HepG2 (cell line): ENCODE results near the gene SERPINE2. TPM values are rescaled to one million over a fixed set of nuclear protein-coding genes. Genes with fewer than 3 reads are reported as not detected.

Experiments used
- ATAC-seq: fragments of 200-7000 bp; cut with Tn5 transposase; 3 replicates; pipeline ENCODE4 v1.9.1; 2020; ENCODE audit warnings: mild to moderate bottlenecking, moderate library complexity
- BruUV-seq: library from RNA; stranded (reverse); fragments of 400-500 nt; replicated peaks from 2 replicates; lab custom pipeline; 2021; lab: Mats Ljungman, UMichigan
- CTCF ChIA-PET: fragments of 300-600 bp; formaldehyde crosslinking; extraction: SDS; loops from one replicate; lab custom pipeline; 2021; ENCODE audit warnings: low total read pairs, inconsistent platforms, low intra/inter-chr PET ratio; lab: Yijun Ruan, JAX
- POLR2A ChIA-PET: fragments of 350-600 bp; sonication (Branson Sonifier 250); formaldehyde crosslinking; loops from one replicate; lab custom pipeline; 2020; ENCODE audit warnings: antibody characterized with exemption, inconsistent platforms; lab: Yijun Ruan, JAX
- DNase-seq: peaks from one replicate; pipeline ENCODE4 v3.0.0-alpha.2; 2015; ENCODE audit warnings: low spot score
- FAIRE-seq: peaks from 3 replicates; lab custom pipeline; 2011; peaks lifted over from hg19 to GRCh38; lab: Jason Lieb, UNC
- H2AFZ ChIP-seq: one replicate; pipeline ENCODE4 v1.6.1; 2011; ENCODE audit warnings: low read length, inconsistent platforms
- H3K27ac ChIP-seq: fragments of 300-600 bp; 3 replicates; pipeline ENCODE4 v1.8.0; 2011; ENCODE audit warnings: mixed run types, mild to moderate bottlenecking, mixed read lengths, low read length, inconsistent platforms; ENCODE audit not compliant: insufficient read depth; ENCODE audit errors: extremely low read length
- H3K27me3 ChIP-seq, 2 experiments: fragments of 200-600 bp in 1 of 2; 2 replicates in 1 of 2; 3 replicates in 1 of 2; pipeline versions ENCODE4 v1.6.0 to v1.8.0; 2011; ENCODE audit warnings: low read length in 2 of 2, mild to moderate bottlenecking in 2 of 2, moderate library complexity in 2 of 2, inconsistent platforms in 1 of 2; ENCODE audit not compliant: insufficient read depth in 2 of 2, control insufficient read depth in 1 of 2
- H3K36me3 ChIP-seq, 2 experiments: fragments of 200-600 bp in 1 of 2; replicated peaks in 1 of 2; 2 replicates in 1 of 2; 3 replicates in 1 of 2; pipeline versions ENCODE4 v1.5.1 to v1.8.0; 2011; ENCODE audit warnings: low read length in 2 of 2, inconsistent platforms in 1 of 2; ENCODE audit not compliant: insufficient read depth in 2 of 2, control insufficient read depth in 1 of 2
- H3K4me1 ChIP-seq: 2 replicates; pipeline ENCODE4 v1.5.1; 2012; ENCODE audit warnings: low read length, inconsistent platforms; ENCODE audit not compliant: insufficient read depth
- H3K4me2 ChIP-seq: 2 replicates; pipeline ENCODE4 v1.6.0; 2011; ENCODE audit warnings: low read depth, low read length, inconsistent platforms
- H3K4me3 ChIP-seq, 3 experiments: fragments of 200-600 bp in 1 of 3; sonication (generic), shearing (Covaris generic) in 1 of 3; replicated peaks in 1 of 3; 2 replicates each; pipeline ENCODE4 v1.5.1; 2011 to 2016; ENCODE audit warnings: low read length in 3 of 3, inconsistent platforms in 2 of 3, low read depth in 2 of 3, mild to moderate bottlenecking in 2 of 3, control low read depth in 1 of 3, mixed read lengths in 1 of 3; ENCODE audit not compliant: insufficient read depth in 1 of 3
- H3K79me2 ChIP-seq: one replicate; pipeline ENCODE4 v1.6.1; 2011; ENCODE audit warnings: low read length, inconsistent platforms; ENCODE audit not compliant: insufficient read depth
- H3K9ac ChIP-seq: 2 replicates; pipeline ENCODE4 v1.6.0; 2011; ENCODE audit warnings: mild to moderate bottlenecking, low read depth, low read length, inconsistent platforms; ENCODE audit not compliant: insufficient read depth
- H3K9me3 ChIP-seq: 2 replicates; pipeline ENCODE4 v1.5.1; 2012; ENCODE audit warnings: mild to moderate bottlenecking, low read length
- H4K20me1 ChIP-seq: 2 replicates; pipeline ENCODE4 v1.6.0; 2011; ENCODE audit warnings: inconsistent platforms, mild to moderate bottlenecking, low read length, moderate library complexity; ENCODE audit not compliant: insufficient read depth
- ELF3 ChIP-seq: IDR thresholded peaks from 2 replicates; pipeline ENCODE4 v1.6.1; 2016; ENCODE audit warnings: missing genetic modification reagents, missing compliant biosample characterization
- MLLT10 ChIP-seq: sonication (generic); formaldehyde crosslinking; IDR thresholded peaks from 2 replicates; pipeline ENCODE4 v1.4.0; 2020; ENCODE audit warnings: missing genetic modification reagents
- MZF1 ChIP-seq: sonication (generic); formaldehyde crosslinking; IDR thresholded peaks from 2 replicates; pipeline ENCODE4 v1.8.1; 2023; ENCODE audit warnings: mild to moderate bottlenecking, missing genetic modification reagents, borderline replicate concordance
- NCOR1 ChIP-seq: fragments of 200-600 bp; sonication (generic); IDR thresholded peaks from 2 replicates; pipeline ENCODE4 v1.7.0; 2017; ENCODE audit warnings: antibody characterized with exemption, low read length, borderline replicate concordance
- POLR2G ChIP-seq: fragments of 200-400 bp; formaldehyde crosslinking; IDR thresholded peaks from 2 replicates; pipeline ENCODE4 v1.6.1; 2018; ENCODE audit warnings: mild to moderate bottlenecking, low read depth, low read length, moderate library complexity
- REXO4 ChIP-seq: sonication (generic); formaldehyde crosslinking; IDR thresholded peaks from 2 replicates; pipeline ENCODE4 v1.8.0; 2022; ENCODE audit warnings: missing genetic modification reagents, mild to moderate bottlenecking, borderline replicate concordance
- SP140L ChIP-seq: sonication (generic); formaldehyde crosslinking; IDR thresholded peaks from 2 replicates; pipeline ENCODE4 v1.4.0; 2020; ENCODE audit warnings: missing genetic modification reagents, borderline replicate concordance
- TOPORS ChIP-seq: sonication (generic); formaldehyde crosslinking; IDR thresholded peaks from 2 replicates; pipeline ENCODE4 v1.8.0; 2023; ENCODE audit warnings: mild to moderate bottlenecking, missing genetic modification reagents
- WIZ ChIP-seq: sonication (generic); formaldehyde crosslinking; IDR thresholded peaks from 2 replicates; pipeline ENCODE4 v1.5.1; 2020; ENCODE audit warnings: mild to moderate bottlenecking, missing genetic modification reagents
- ZFP90 ChIP-seq: sonication (generic); formaldehyde crosslinking; IDR thresholded peaks from 2 replicates; pipeline ENCODE4 v1.8.0; 2022; ENCODE audit warnings: missing genetic modification reagents, mild to moderate bottlenecking, inconsistent platforms, borderline replicate concordance
- ZNF597 ChIP-seq: sonication (generic); formaldehyde crosslinking; IDR thresholded peaks from 2 replicates; pipeline ENCODE4 v1.5.0; 2020; ENCODE audit warnings: missing genetic modification reagents
- ZNF746 ChIP-seq: sonication (generic); formaldehyde crosslinking; IDR thresholded peaks from 2 replicates; pipeline ENCODE4 v1.8.0; 2022; ENCODE audit warnings: mild to moderate bottlenecking, missing genetic modification reagents
- ZNF777 ChIP-seq: sonication (generic); formaldehyde crosslinking; IDR thresholded peaks from 2 replicates; pipeline ENCODE4 v1.4.0; 2020; ENCODE audit warnings: missing genetic modification reagents
- ZZZ3 ChIP-seq: sonication (generic); formaldehyde crosslinking; IDR thresholded peaks from 2 replicates; pipeline ENCODE4 v1.4.0; 2020; ENCODE audit warnings: missing genetic modification reagents, mild to moderate bottlenecking, borderline replicate concordance
- WGBS: methylation state at CpG from one replicate; pipeline ENCODE4 v1.1.6; 2017; ENCODE audit warnings: low lambda C conversion rate; 5-methylcytosine and 5-hydroxymethylcytosine counted together
- in situ Hi-C: cut with HindIII; loops from 2 replicates; pipeline ENCODE4 v1.10.0; 2017; ENCODE audit warnings: low pct_unique_long_range_greater_than_20kb; ENCODE audit not compliant: extremely low pct_ligation_motif_present
- intact Hi-C: fragments of 100-400 bp; cut with micrococcal nuclease; formaldehyde crosslinking; loops from one replicate; pipeline ENCODE4 v1.10.0; 2022; ENCODE audit not compliant: unreplicated experiment
- polyA plus RNA-seq, 8 experiments: library from polyadenylated mRNA; depleted of rRNA in 3 of 8; stranded (reverse) in 7 of 8; unstranded in 1 of 8; fragments of >200 nt; fragmentation: Illumina TruSeq in 4 of 8; extraction: Trizol in 4 of 8; gene quantifications; 2 replicates each; pipeline versions ENCODE4 v1.2.1 to v1.2.3, GENCODE V29; 2011 to 2016; ENCODE audit warnings: low read depth in 4 of 8, missing spikeins in 1 of 8, mixed read lengths in 1 of 8; ENCODE audit not compliant: insufficient read depth in 1 of 8
- total RNA-seq, 5 experiments: library from RNA; depleted of rRNA; stranded (reverse); fragments of >200 nt; fragmentation: Illumina TruSeq; extraction: Trizol; gene quantifications; 2 replicates each; pipeline ENCODE4 v1.2.3, GENCODE V29; 2016; ENCODE audit warnings: low read depth in 1 of 5

SERPINE2 gene
- total and polyA plus RNA-seq, 2 of the 13 experiments (the other 11 are each of a cell fraction or from before 2014, with no cell fraction given) = 7.9 to 18.1 TPM

GRCh38 chr2:224072541-224073188, 33.6 kb upstream of the SERPINE2 start:
- no peak for ATAC-seq
- Histone ChIP-seq H3K27me3 (peaks cover 0 to 33% of the 10 kb centered on the region in 2 experiments; a peak in 2 of 5 replicates), H3K79me2 (no peaks in the 10 kb centered on the region), H3K36me3 (no peaks in the 10 kb centered on the region), H3K4me3 (no peak overlapping the region), H3K27ac (no peak overlapping the region), H4K20me1 (no peaks in the 10 kb centered on the region), H3K9ac (no peak overlapping the region), H3K4me2 (no peak overlapping the region), H3K4me1 (peaks cover 9% of the 10 kb centered on the region), H2AFZ (no peak overlapping the region), H3K9me3 (peaks cover 13% of the 10 kb centered on the region; the same call in 1 of the 2 replicates)
- 22% methylated on average over 4 of the region's 4 CpGs for WGBS
- intact Hi-C loops = no loop called here
- DNase-seq = no peak
- POLR2A ChIA-PET = no interaction called here
- no TSS peak for BruUV-seq
- CTCF ChIA-PET = no interaction called here
- in situ Hi-C loops = no loop called here
- no peak for TF ChIP-seq MLLT10
- no peak for TF ChIP-seq MZF1
- no peak for TF ChIP-seq ZNF777
- no peak for TF ChIP-seq SP140L
- TF ChIP-seq ZNF746 (CRISPR knock-in tag) = no peak
- TF ChIP-seq NCOR1 = no peak
- no peak for TF ChIP-seq ZNF597 (CRISPR knock-in tag)
- TF ChIP-seq TOPORS = no peak
- TF ChIP-seq REXO4 (CRISPR knock-in tag) = no peak
- no peak for TF ChIP-seq ZZZ3 (CRISPR knock-in tag)
- no peak for TF ChIP-seq POLR2G
- no peak for TF ChIP-seq ZFP90 (CRISPR knock-in tag)
- no peak for TF ChIP-seq WIZ (CRISPR knock-in tag)
- no peak for TF ChIP-seq ELF3 (CRISPR knock-in tag)
- FAIRE-seq = no peak
